Stomach (tissue), 9 donors: ENCODE data around the gene ZBBX. TPM values are rescaled to one million over a fixed set of nuclear protein-coding genes. Genes with fewer than 3 reads are reported as not detected.

Experiments used
- DNase-seq, 2 donors: peaks; one replicate each; pipeline versions ENCODE4 v3.0.0 to v3.0.0-alpha.2; 2013 to 2019
- H3K27ac ChIP-seq, 5 donors: fragments of 200-600 bp in 4 of 5; sonication (generic) in 4 of 5; one replicate each; pipeline ENCODE4 v1.5.1; 2013 to 2019; ENCODE audit warnings: mild to moderate bottlenecking in 1 of 5, moderate library complexity in 1 of 5
- H3K27me3 ChIP-seq, 3 donors: fragments of 200-600 bp; sonication (generic); one replicate each; pipeline ENCODE4 v1.5.1; 2017 to 2019; ENCODE audit warnings: mixed run types in 1 of 3
- H3K36me3 ChIP-seq, 4 donors: fragments of 200-600 bp; sonication (generic); 1 replicate in 3 of 4; 2 replicates in 1 of 4; pipeline ENCODE4 v1.5.1; 2016 to 2019
- H3K4me1 ChIP-seq, 4 donors: fragments of 200-600 bp; sonication (generic); one replicate each; pipeline ENCODE4 v1.5.1; 2016 to 2019
- H3K4me3 ChIP-seq, 4 donors: fragments of 200-600 bp; sonication (generic) in 3 of 4; one replicate each; pipeline ENCODE4 v1.5.1; 2016 to 2019; ENCODE audit warnings: mild to moderate bottlenecking in 1 of 4
- H3K9me3 ChIP-seq, 4 donors: fragments of 200-600 bp; sonication (generic); one replicate each; pipeline ENCODE4 v1.5.1; 2016 to 2019
- CTCF ChIP-seq, 7 experiments: fragments of 450-650 bp in 4 of 7; fragments of 200-600 bp in 3 of 7; sonication (generic) in 3 of 7; IDR thresholded peaks; one replicate each; pipeline ENCODE4 v1.5.1; 2016 to 2019; ENCODE audit warnings: antibody characterized with exemption in 7 of 7, control low read depth in 2 of 7, mild to moderate bottlenecking in 1 of 7
- EP300 ChIP-seq: sonication (generic); formaldehyde crosslinking; IDR thresholded peaks from one replicate; pipeline ENCODE4 v1.6.1; 2017; ENCODE audit warnings: antibody characterized with exemption
- POLR2A ChIP-seq, 4 donors: fragments of 450-650 bp; IDR thresholded peaks; one replicate each; pipeline ENCODE4 v1.6.1; 2016; ENCODE audit warnings: antibody characterized with exemption in 4 of 4, control low read depth in 2 of 4, mild to moderate bottlenecking in 1 of 4, moderate library complexity in 1 of 4
- POLR2AphosphoS5 ChIP-seq, 3 donors: sonication (generic); formaldehyde crosslinking; IDR thresholded peaks; one replicate each; pipeline ENCODE4 v1.6.1; 2016; ENCODE audit warnings: antibody characterized with exemption in 3 of 3
- WGBS, 5 donors: extraction: QIAGEN DNeasy Blood & Tissue Kit in 3 of 5; methylation state at CpG; one replicate each; pipeline versions ENCODE4 v1.1.5 to v1.1.7; 2013 to 2018; 5-methylcytosine and 5-hydroxymethylcytosine counted together
- intact Hi-C: fragments of 100-400 bp; cut with DNase I; formaldehyde crosslinking; loops from one replicate; pipeline ENCODE4 v1.15.1; 2023; ENCODE audit warnings: low total_unique reads
- polyA plus RNA-seq, 3 donors: library from polyadenylated mRNA; stranded (reverse); fragments of 200-250 nt; gene quantifications; one replicate each; pipeline ENCODE4 v1.2.3, GENCODE V29; 2013
- total RNA-seq, 5 donors: library from RNA; depleted of rRNA; stranded (reverse); fragments of >200 nt; gene quantifications; one replicate each; pipeline versions ENCODE4 v1.1.0 to v1.2.3, GENCODE V29; 2014 to 2016
- donor health status: healthy with polysubstance abuse.
- donor health status: Bipolar disorder and iron deficiency.
- donor health status: healthy.

Gene ZBBX
- total and polyA plus RNA-seq, 8 donors = 1.7 TPM; not detected in 7

GRCh38 chr3:167287308-167287707 lies 92.8 kb downstream of the ZBBX start:
- 44 to 52% (median 48%) methylated on average over 3 of the region's 3 CpGs for WGBS, 5 donors

GRCh38 chr3:167274141-167274874 lies 105.8 kb downstream of the ZBBX start:
- Histone ChIP-seq H3K36me3 (no peaks in the 10 kb centered on the region), H3K27ac (no peak overlapping the region), H3K27me3 (no peaks in the 10 kb centered on the region), H3K9me3 (peaks cover 0 to 6% (median 1%) of the 10 kb centered on the region in 4 donors), H3K4me1 (no peaks in the 10 kb centered on the region), H3K4me3 (no peak overlapping the region)
- TF ChIP-seq POLR2A (IDR thresholded peaks at IDR 0.05) = no peak
- no peak for TF ChIP-seq POLR2AphosphoS5 (IDR thresholded peaks at IDR 0.05)
- TF ChIP-seq CTCF (IDR thresholded peaks at IDR 0.05) = no peak
- no peak for TF ChIP-seq EP300
- intact Hi-C loops = no loop called here
- 67 to 77% (median 72%) methylated on average over 7 of the region's 7 CpGs for WGBS, 5 donors
- DNase-seq = peak in 1 of 2 donors; percentile 6

More at GRCh38 chr3:167287308-167287707, 92.8 kb downstream of the ZBBX start:
- H3K36me3 ChIP-seq = no peaks in the 10 kb centered on the region
- peaks cover 0 to 3% (median 0%) of the 10 kb centered on the region in 4 donors for H3K9me3 ChIP-seq
- no peaks in the 10 kb centered on the region for H3K27me3 ChIP-seq
- no peaks in the 10 kb centered on the region for H3K4me1 ChIP-seq
- intact Hi-C loops = no loop called here
- DNase-seq = no peak
- no peak for TF ChIP-seq CTCF (IDR thresholded peaks at IDR 0.05)
- TF ChIP-seq POLR2A (IDR thresholded peaks at IDR 0.05) = no peak
- no peak for TF ChIP-seq EP300
- TF ChIP-seq POLR2AphosphoS5 (IDR thresholded peaks at IDR 0.05) = no peak
- no peak overlapping the region for H3K4me3 ChIP-seq
- no peak overlapping the region for H3K27ac ChIP-seq

- Histone ChIP-seq H3K36me3 (no peaks in the 10 kb centered on the region), H3K9me3 (no peaks in the 10 kb centered on the region), H3K4me1 (no peaks in the 10 kb centered on the region), H3K27me3 (no peaks in the 10 kb centered on the region), H3K27ac (no peak overlapping the region), H3K4me3 (no peak overlapping the region)
- no peak for DNase-seq
- 32 to 71% (median 68%) methylated on average over 1 of the region's 1 CpG for WGBS, 5 donors
- TF ChIP-seq POLR2A (IDR thresholded peaks at IDR 0.05) = no peak
- TF ChIP-seq EP300 = no peak
- TF ChIP-seq CTCF (IDR thresholded peaks at IDR 0.05) = no peak
- TF ChIP-seq POLR2AphosphoS5 (IDR thresholded peaks at IDR 0.05) = no peak
- intact Hi-C loops = no loop called here
Observed at GRCh38 chr3:167253037-167253436, 127.1 kb downstream of the ZBBX start.

GRCh38 chr3:167251678-167252077 lies 128.4 kb downstream of the ZBBX start:
- TF ChIP-seq EP300 (no peak), POLR2AphosphoS5 (IDR thresholded peaks at IDR 0.05) (no peak), POLR2A (IDR thresholded peaks at IDR 0.05) (no peak), CTCF (IDR thresholded peaks at IDR 0.05) (no peak)
- H3K36me3 ChIP-seq = no peaks in the 10 kb centered on the region
- H3K27me3 ChIP-seq = no peaks in the 10 kb centered on the region
- 76 to 85% (median 81%) methylated on average over 3 of the region's 3 CpGs for WGBS, 5 donors
- H3K4me3 ChIP-seq = no peak overlapping the region
- no peak for DNase-seq
- H3K9me3 ChIP-seq = no peaks in the 10 kb centered on the region
- H3K27ac ChIP-seq = no peak overlapping the region
- intact Hi-C loops = no loop called here
- no peaks in the 10 kb centered on the region for H3K4me1 ChIP-seq
